CD4-positive, alpha-beta T cell treated with Interleukin-6 for 4 hours (primary cell): Measurements from ENCODE around the gene TM9SF3.

Experiments
- DNase-seq: peaks from one replicate; pipeline ENCODE4 v3.0.0-alpha.2; 2020; ENCODE audit warnings: mixed read lengths

The TM9SF3 gene

GRCh38 chr10:96507044-96507443, 79.8 kb downstream of the TM9SF3 start:
- DNase-seq, result no peak

- no peak for DNase-seq
These were observed 81.4 kb downstream of the TM9SF3 start for GRCh38 chr10:96505150-96506136.

- DNase-seq, result no peak
These were observed 84.1 kb downstream of the TM9SF3 start for GRCh38 chr10:96502561-96503282.

GRCh38 chr10:96501985-96502384, 84.8 kb downstream of the TM9SF3 start:
- DNase-seq, result no peak

- no peak for DNase-seq
These were observed 86.3 kb downstream of the TM9SF3 start for GRCh38 chr10:96500519-96500918.

GRCh38 chr10:96500050-96500449, 86.8 kb downstream of the TM9SF3 start:
- no peak for DNase-seq

GRCh38 chr10:96497391-96497790, 89.4 kb downstream of the TM9SF3 start:
- DNase-seq, result no peak

GRCh38 chr10:96496281-96496925, 90.4 kb downstream of the TM9SF3 start:
- DNase-seq, result no peak

- no peak for DNase-seq
These were observed 91.3 kb downstream of the TM9SF3 start for GRCh38 chr10:96495544-96495943.

GRCh38 chr10:96494694-96495093, 92.1 kb downstream of the TM9SF3 start:
- DNase-seq, result no peak

- no peak for DNase-seq
These were observed 92.8 kb downstream of the TM9SF3 start for GRCh38 chr10:96493871-96494525.

GRCh38 chr10:96493254-96493653, 93.6 kb downstream of the TM9SF3 start:
- no peak for DNase-seq

GRCh38 chr10:96491303-96491702, 95.5 kb downstream of the TM9SF3 start:
- DNase-seq, result no peak

GRCh38 chr10:96488161-96488935, 98.5 kb downstream of the TM9SF3 start:
- no peak for DNase-seq

- no peak for DNase-seq
These were observed 103.8 kb downstream of the TM9SF3 start for GRCh38 chr10:96482815-96483588.

GRCh38 chr10:96478355-96478754, 108.5 kb downstream of the TM9SF3 start:
- DNase-seq, result no peak

- DNase-seq, result no peak
These were observed 112.9 kb downstream of the TM9SF3 start for GRCh38 chr10:96473866-96474265.

GRCh38 chr10:96470116-96470743, 116.6 kb downstream of the TM9SF3 start:
- peak; percentile 10 for DNase-seq

GRCh38 chr10:96468845-96469244, 118.0 kb downstream of the TM9SF3 start:
- no peak for DNase-seq
